Upper lobe of left lung (tissue), 4 donors: Measurements from ENCODE around the gene PPP2R2C.

Experiments
- CTCF ChIP-seq, 6 experiments: fragments of 450-650 bp in 4 of 6; fragments of 200-600 bp in 2 of 6; sonication (generic) in 2 of 6; IDR thresholded peaks; one replicate each; pipeline ENCODE4 v1.5.1; 2016 to 2019; ENCODE audit warnings: antibody characterized with exemption in 6 of 6
- EP300 ChIP-seq, 4 donors: sonication (generic); formaldehyde crosslinking; IDR thresholded peaks; one replicate each; pipeline ENCODE4 v1.5.1; 2017; ENCODE audit warnings: antibody characterized with exemption in 4 of 4, control low read depth in 2 of 4
- POLR2A ChIP-seq, 4 donors: fragments of 450-650 bp; IDR thresholded peaks; one replicate each; pipeline ENCODE4 v1.5.1; 2016 to 2017; ENCODE audit warnings: antibody characterized with exemption in 4 of 4, mild to moderate bottlenecking in 2 of 4
- POLR2AphosphoS5 ChIP-seq, 2 donors: sonication (generic); formaldehyde crosslinking; IDR thresholded peaks; one replicate each; pipeline ENCODE4 v1.5.1; 2017; ENCODE audit warnings: antibody characterized with exemption in 2 of 2

- TF ChIP-seq POLR2AphosphoS5 (IDR thresholded peaks at IDR 0.05) (no peak), POLR2A (IDR thresholded peaks at IDR 0.05) (no peak), CTCF (IDR thresholded peaks at IDR 0.05) (no peak), EP300 (IDR thresholded peaks at IDR 0.05) (no peak)
These were observed 48.8 kb downstream of the PPP2R2C start for GRCh38 chr4:6423575-6423974.
